ENCODE data around the gene FBXL4.

Gene FBXL4

GRCh38 chr6:98887650-98888049 lies 60.1 kb downstream of the FBXL4 start:
- Mint-ChIP-seq H3K36me3 (peaks cover 21% of the 10 kb centered on the region), H3K4me3 (no peak overlapping the region), H3K4me1 (no peaks in the 10 kb centered on the region), H3K9me3 (no peaks in the 10 kb centered on the region), H3K27me3 (no peaks in the 10 kb centered on the region), H3K27ac (no peak overlapping the region)
- ATAC-seq (ENCODE audit: low read depth) (no peak), DNase-seq (ENCODE audit: low spot score in 2 of 2) (no peak)

GRCh38 chr6:98885330-98885729 lies 62.4 kb downstream of the FBXL4 start:
- Mint-ChIP-seq H3K9me3 (no peaks in the 10 kb centered on the region), H3K36me3 (peaks cover 22% of the 10 kb centered on the region)

GRCh38 chr6:98880486-98880885 lies 67.3 kb downstream of the FBXL4 start:
- H3K9me3 Mint-ChIP-seq = no peaks in the 10 kb centered on the region
- ATAC-seq (ENCODE audit: low read depth) = no peak
- H3K4me3 Mint-ChIP-seq = no peak overlapping the region
- H3K4me1 Mint-ChIP-seq = no peaks in the 10 kb centered on the region
- DNase-seq (ENCODE audit: low spot score in 2 of 2) = no peak
- no peak overlapping the region for H3K27ac Mint-ChIP-seq
- peaks cover 28% of the 10 kb centered on the region for H3K36me3 Mint-ChIP-seq
- no peaks in the 10 kb centered on the region for H3K27me3 Mint-ChIP-seq

More at GRCh38 chr6:98885330-98885729, 62.4 kb downstream of the FBXL4 start:
- H3K27me3 Mint-ChIP-seq = no peaks in the 10 kb centered on the region
- DNase-seq (ENCODE audit: low spot score in 2 of 2) (no peak), ATAC-seq (ENCODE audit: low read depth) (no peak)
- no peak overlapping the region for H3K4me3 Mint-ChIP-seq
- H3K4me1 Mint-ChIP-seq = no peaks in the 10 kb centered on the region
- H3K27ac Mint-ChIP-seq = no peak overlapping the region

GRCh38 chr6:98877250-98877649 lies 70.5 kb downstream of the FBXL4 start:
- Mint-ChIP-seq H3K27ac (no peak overlapping the region), H3K4me3 (no peak overlapping the region), H3K36me3 (peaks cover 28% of the 10 kb centered on the region), H3K27me3 (no peaks in the 10 kb centered on the region), H3K4me1 (no peaks in the 10 kb centered on the region), H3K9me3 (no peaks in the 10 kb centered on the region)
- DNase-seq (ENCODE audit: low spot score in 2 of 2) (no peak), ATAC-seq (ENCODE audit: low read depth) (no peak)

- Mint-ChIP-seq H3K4me3 (no peak overlapping the region), H3K9me3 (no peaks in the 10 kb centered on the region), H3K27ac (peak overlapping the region; percentile 5), H3K36me3 (peaks cover 25% of the 10 kb centered on the region), H3K4me1 (no peaks in the 10 kb centered on the region), H3K27me3 (no peaks in the 10 kb centered on the region)
- no peak for DNase-seq (ENCODE audit: low spot score in 2 of 2)
- no peak for ATAC-seq (ENCODE audit: low read depth)
These were observed 72.4 kb downstream of the FBXL4 start for GRCh38 chr6:98875375-98875774.

GRCh38 chr6:98871821-98872220 lies 75.9 kb downstream of the FBXL4 start:
- Mint-ChIP-seq H3K27me3 (no peaks in the 10 kb centered on the region), H3K4me3 (no peak overlapping the region), H3K4me1 (no peaks in the 10 kb centered on the region), H3K27ac (no peak overlapping the region), H3K36me3 (peaks cover 17% of the 10 kb centered on the region), H3K9me3 (no peaks in the 10 kb centered on the region)
- ATAC-seq (ENCODE audit: low read depth) (no peak), DNase-seq (ENCODE audit: low spot score in 2 of 2) (no peak)

- H3K9me3 Mint-ChIP-seq = no peaks in the 10 kb centered on the region
- H3K27ac Mint-ChIP-seq = no peak overlapping the region
- H3K4me1 Mint-ChIP-seq = no peaks in the 10 kb centered on the region
- peaks cover 17% of the 10 kb centered on the region for H3K36me3 Mint-ChIP-seq
- no peak overlapping the region for H3K4me3 Mint-ChIP-seq
- ATAC-seq (ENCODE audit: low read depth) = no peak
- no peak for DNase-seq (ENCODE audit: low spot score in 2 of 2)
- no peaks in the 10 kb centered on the region for H3K27me3 Mint-ChIP-seq
These were observed 76.7 kb downstream of the FBXL4 start for GRCh38 chr6:98871057-98871456.

- ATAC-seq (ENCODE audit: low read depth) (no peak), DNase-seq (ENCODE audit: low spot score in 2 of 2) (no peak)
- H3K36me3 Mint-ChIP-seq = peaks cover 8% of the 10 kb centered on the region
- no peak overlapping the region for H3K4me3 Mint-ChIP-seq
- H3K27ac Mint-ChIP-seq = no peak overlapping the region
- no peaks in the 10 kb centered on the region for H3K9me3 Mint-ChIP-seq
- no peaks in the 10 kb centered on the region for H3K27me3 Mint-ChIP-seq
- H3K4me1 Mint-ChIP-seq = no peaks in the 10 kb centered on the region
These were observed 83.2 kb downstream of the FBXL4 start for GRCh38 chr6:98864497-98864896.

GRCh38 chr6:98848539-98849242 lies 99.1 kb downstream of the FBXL4 start:
- ATAC-seq (ENCODE audit: low read depth) (no peak), DNase-seq (ENCODE audit: low spot score in 2 of 2) (no peak)
- H3K4me3 Mint-ChIP-seq = peak overlapping the region; percentile 31
- H3K27ac Mint-ChIP-seq = no peak overlapping the region
- H3K4me1 Mint-ChIP-seq = peaks cover 11% of the 10 kb centered on the region
- no peaks in the 10 kb centered on the region for H3K9me3 Mint-ChIP-seq
- H3K36me3 Mint-ChIP-seq = peaks cover 6% of the 10 kb centered on the region
- H3K27me3 Mint-ChIP-seq = peaks cover 26% of the 10 kb centered on the region

- ATAC-seq (ENCODE audit: low read depth) (no peak), DNase-seq (ENCODE audit: low spot score in 2 of 2) (no peak)
- peaks cover 29% of the 10 kb centered on the region for H3K27me3 Mint-ChIP-seq
- H3K36me3 Mint-ChIP-seq = peaks cover 6% of the 10 kb centered on the region
- no peak overlapping the region for H3K27ac Mint-ChIP-seq
- peaks cover 12% of the 10 kb centered on the region for H3K4me1 Mint-ChIP-seq
- no peaks in the 10 kb centered on the region for H3K9me3 Mint-ChIP-seq
- H3K4me3 Mint-ChIP-seq = peak overlapping the region; percentile 31
These were observed 99.8 kb downstream of the FBXL4 start for GRCh38 chr6:98847779-98848538.

GRCh38 chr6:98847416-98847778 lies 100.3 kb downstream of the FBXL4 start:
- no peak overlapping the region for H3K4me3 Mint-ChIP-seq
- peaks cover 32% of the 10 kb centered on the region for H3K27me3 Mint-ChIP-seq
- H3K27ac Mint-ChIP-seq = no peak overlapping the region
- peaks cover 14% of the 10 kb centered on the region for H3K4me1 Mint-ChIP-seq
- H3K36me3 Mint-ChIP-seq = peaks cover 6% of the 10 kb centered on the region
- DNase-seq (ENCODE audit: low spot score in 2 of 2) (no peak), ATAC-seq (ENCODE audit: low read depth) (no peak)
- peaks cover 3% of the 10 kb centered on the region for H3K9me3 Mint-ChIP-seq

GRCh38 chr6:98846021-98846380 lies 101.7 kb downstream of the FBXL4 start:
- Mint-ChIP-seq H3K27ac (peak overlapping the region; percentile 14), H3K4me3 (peak overlapping the region; percentile 64), H3K4me1 (peaks cover 14% of the 10 kb centered on the region), H3K27me3 (peaks cover 41% of the 10 kb centered on the region), H3K36me3 (peaks cover 6% of the 10 kb centered on the region), H3K9me3 (peaks cover 3% of the 10 kb centered on the region)
- DNase-seq (ENCODE audit: low spot score in 2 of 2) (no peak), ATAC-seq (ENCODE audit: low read depth) (no peak)

- peak; percentile 73 for ATAC-seq (ENCODE audit: low read depth)
- peaks cover 45% of the 10 kb centered on the region for H3K27me3 Mint-ChIP-seq
- H3K27ac Mint-ChIP-seq = peak overlapping the region; percentile 14
- H3K4me1 Mint-ChIP-seq = peaks cover 14% of the 10 kb centered on the region
- H3K9me3 Mint-ChIP-seq = peaks cover 3% of the 10 kb centered on the region
- peak in 1 of 2 donors; percentile 71 for DNase-seq (ENCODE audit: low spot score in 2 of 2)
- H3K4me3 Mint-ChIP-seq = peak overlapping the region; percentile 64
- peaks cover 6% of the 10 kb centered on the region for H3K36me3 Mint-ChIP-seq
These were observed 102.3 kb downstream of the FBXL4 start for GRCh38 chr6:98845211-98846020.
